HepG2 (cell line): ENCODE results near the gene CAPN12. TPM values are rescaled to one million over a fixed set of nuclear protein-coding genes. Genes with fewer than 3 reads are reported as not detected.

ENCODE experiments used
- ATAC-seq: fragments of 200-7000 bp; cut with Tn5 transposase; 3 replicates; pipeline ENCODE4 v1.9.1; 2020; ENCODE audit warnings: mild to moderate bottlenecking, moderate library complexity
- BruUV-seq: library from RNA; stranded (reverse); fragments of 400-500 nt; replicated peaks from 2 replicates; lab custom pipeline; 2021; lab: Mats Ljungman, UMichigan
- CTCF ChIA-PET: fragments of 300-600 bp; formaldehyde crosslinking; extraction: SDS; loops from one replicate; lab custom pipeline; 2021; ENCODE audit warnings: low total read pairs, inconsistent platforms, low intra/inter-chr PET ratio; lab: Yijun Ruan, JAX
- POLR2A ChIA-PET: fragments of 350-600 bp; sonication (Branson Sonifier 250); formaldehyde crosslinking; loops from one replicate; lab custom pipeline; 2020; ENCODE audit warnings: antibody characterized with exemption, inconsistent platforms; lab: Yijun Ruan, JAX
- DNase-seq: peaks from one replicate; pipeline ENCODE4 v3.0.0-alpha.2; 2015; ENCODE audit warnings: low spot score
- FAIRE-seq: peaks from 3 replicates; lab custom pipeline; 2011; peaks lifted over from hg19 to GRCh38; lab: Jason Lieb, UNC
- H2AFZ ChIP-seq: one replicate; pipeline ENCODE4 v1.6.1; 2011; ENCODE audit warnings: low read length, inconsistent platforms
- H3K27ac ChIP-seq: fragments of 300-600 bp; 3 replicates; pipeline ENCODE4 v1.8.0; 2011; ENCODE audit warnings: mixed run types, mild to moderate bottlenecking, mixed read lengths, low read length, inconsistent platforms; ENCODE audit not compliant: insufficient read depth; ENCODE audit errors: extremely low read length
- H3K27me3 ChIP-seq, 2 experiments: fragments of 200-600 bp in 1 of 2; 2 replicates in 1 of 2; 3 replicates in 1 of 2; pipeline versions ENCODE4 v1.6.0 to v1.8.0; 2011; ENCODE audit warnings: low read length in 2 of 2, mild to moderate bottlenecking in 2 of 2, moderate library complexity in 2 of 2, inconsistent platforms in 1 of 2; ENCODE audit not compliant: insufficient read depth in 2 of 2, control insufficient read depth in 1 of 2
- H3K36me3 ChIP-seq, 2 experiments: fragments of 200-600 bp in 1 of 2; replicated peaks in 1 of 2; 2 replicates in 1 of 2; 3 replicates in 1 of 2; pipeline versions ENCODE4 v1.5.1 to v1.8.0; 2011; ENCODE audit warnings: low read length in 2 of 2, inconsistent platforms in 1 of 2; ENCODE audit not compliant: insufficient read depth in 2 of 2, control insufficient read depth in 1 of 2
- H3K4me1 ChIP-seq: 2 replicates; pipeline ENCODE4 v1.5.1; 2012; ENCODE audit warnings: low read length, inconsistent platforms; ENCODE audit not compliant: insufficient read depth
- H3K4me2 ChIP-seq: 2 replicates; pipeline ENCODE4 v1.6.0; 2011; ENCODE audit warnings: low read depth, low read length, inconsistent platforms
- H3K4me3 ChIP-seq, 3 experiments: fragments of 200-600 bp in 1 of 3; sonication (generic), shearing (Covaris generic) in 1 of 3; replicated peaks in 1 of 3; 2 replicates each; pipeline ENCODE4 v1.5.1; 2011 to 2016; ENCODE audit warnings: low read length in 3 of 3, inconsistent platforms in 2 of 3, low read depth in 2 of 3, mild to moderate bottlenecking in 2 of 3, control low read depth in 1 of 3, mixed read lengths in 1 of 3; ENCODE audit not compliant: insufficient read depth in 1 of 3
- H3K79me2 ChIP-seq: one replicate; pipeline ENCODE4 v1.6.1; 2011; ENCODE audit warnings: low read length, inconsistent platforms; ENCODE audit not compliant: insufficient read depth
- H3K9ac ChIP-seq: 2 replicates; pipeline ENCODE4 v1.6.0; 2011; ENCODE audit warnings: mild to moderate bottlenecking, low read depth, low read length, inconsistent platforms; ENCODE audit not compliant: insufficient read depth
- H3K9me3 ChIP-seq: 2 replicates; pipeline ENCODE4 v1.5.1; 2012; ENCODE audit warnings: mild to moderate bottlenecking, low read length
- H4K20me1 ChIP-seq: 2 replicates; pipeline ENCODE4 v1.6.0; 2011; ENCODE audit warnings: inconsistent platforms, mild to moderate bottlenecking, low read length, moderate library complexity; ENCODE audit not compliant: insufficient read depth
- AGO2 ChIP-seq: fragments of 200-400 bp; formaldehyde crosslinking; optimal IDR thresholded peaks from 2 replicates; pipeline ENCODE3; 2017; ENCODE audit warnings: mild to moderate bottlenecking, low read depth, low read length, moderate library complexity
- ARNT2 ChIP-seq: sonication (generic); formaldehyde crosslinking; IDR thresholded peaks from 2 replicates; pipeline ENCODE4 v1.8.0; 2022; ENCODE audit warnings: mild to moderate bottlenecking, low read depth, missing genetic modification reagents, moderate library complexity
- POLR2A ChIP-seq, 2 experiments: IDR thresholded peaks; 2 replicates each; pipeline ENCODE4 v1.6.1; 2011; ENCODE audit warnings: low read depth in 2 of 2, low read length in 2 of 2, mild to moderate bottlenecking in 1 of 2, moderate library complexity in 1 of 2; ENCODE audit not compliant: insufficient read depth in 1 of 2
- RBM22 ChIP-seq: fragments of 200-400 bp; formaldehyde crosslinking; optimal IDR thresholded peaks from 2 replicates; pipeline ENCODE3; 2017; ENCODE audit warnings: mild to moderate bottlenecking, low read length, moderate library complexity
- ZBTB38 ChIP-seq: sonication (generic); formaldehyde crosslinking; IDR thresholded peaks from 2 replicates; pipeline ENCODE4 v1.5.1; 2020; ENCODE audit warnings: mild to moderate bottlenecking, missing genetic modification reagents
- ZNF143 ChIP-seq: sonication (generic); formaldehyde crosslinking; IDR thresholded peaks from 2 replicates; pipeline ENCODE4 v1.4.0; 2020; ENCODE audit warnings: missing genetic modification reagents
- ZNF354B ChIP-seq: sonication (generic); formaldehyde crosslinking; IDR thresholded peaks from 2 replicates; pipeline ENCODE4 v1.8.0; 2022; ENCODE audit warnings: mild to moderate bottlenecking, missing genetic modification reagents
- ZNF768 ChIP-seq: sonication (generic); formaldehyde crosslinking; IDR thresholded peaks from 2 replicates; pipeline ENCODE4 v1.4.0; 2020; ENCODE audit warnings: missing genetic modification reagents
- WGBS: methylation state at CpG from one replicate; pipeline ENCODE4 v1.1.6; 2017; ENCODE audit warnings: low lambda C conversion rate; 5-methylcytosine and 5-hydroxymethylcytosine counted together
- in situ Hi-C: cut with HindIII; loops from 2 replicates; pipeline ENCODE4 v1.10.0; 2017; ENCODE audit warnings: low pct_unique_long_range_greater_than_20kb; ENCODE audit not compliant: extremely low pct_ligation_motif_present
- intact Hi-C: fragments of 100-400 bp; cut with micrococcal nuclease; formaldehyde crosslinking; loops from one replicate; pipeline ENCODE4 v1.10.0; 2022; ENCODE audit not compliant: unreplicated experiment
- polyA plus RNA-seq, 8 experiments: library from polyadenylated mRNA; depleted of rRNA in 3 of 8; stranded (reverse) in 7 of 8; unstranded in 1 of 8; fragments of >200 nt; fragmentation: Illumina TruSeq in 4 of 8; extraction: Trizol in 4 of 8; gene quantifications; 2 replicates each; pipeline versions ENCODE4 v1.2.1 to v1.2.3, GENCODE V29; 2011 to 2016; ENCODE audit warnings: low read depth in 4 of 8, missing spikeins in 1 of 8, mixed read lengths in 1 of 8; ENCODE audit not compliant: insufficient read depth in 1 of 8
- total RNA-seq, 5 experiments: library from RNA; depleted of rRNA; stranded (reverse); fragments of >200 nt; fragmentation: Illumina TruSeq; extraction: Trizol; gene quantifications; 2 replicates each; pipeline ENCODE4 v1.2.3, GENCODE V29; 2016; ENCODE audit warnings: low read depth in 1 of 5

The CAPN12 gene
- total and polyA plus RNA-seq, 2 of the 13 experiments (the other 11 are each of a cell fraction or from before 2014, with no cell fraction given) = 1.6 to 13.6 TPM

DNA sequence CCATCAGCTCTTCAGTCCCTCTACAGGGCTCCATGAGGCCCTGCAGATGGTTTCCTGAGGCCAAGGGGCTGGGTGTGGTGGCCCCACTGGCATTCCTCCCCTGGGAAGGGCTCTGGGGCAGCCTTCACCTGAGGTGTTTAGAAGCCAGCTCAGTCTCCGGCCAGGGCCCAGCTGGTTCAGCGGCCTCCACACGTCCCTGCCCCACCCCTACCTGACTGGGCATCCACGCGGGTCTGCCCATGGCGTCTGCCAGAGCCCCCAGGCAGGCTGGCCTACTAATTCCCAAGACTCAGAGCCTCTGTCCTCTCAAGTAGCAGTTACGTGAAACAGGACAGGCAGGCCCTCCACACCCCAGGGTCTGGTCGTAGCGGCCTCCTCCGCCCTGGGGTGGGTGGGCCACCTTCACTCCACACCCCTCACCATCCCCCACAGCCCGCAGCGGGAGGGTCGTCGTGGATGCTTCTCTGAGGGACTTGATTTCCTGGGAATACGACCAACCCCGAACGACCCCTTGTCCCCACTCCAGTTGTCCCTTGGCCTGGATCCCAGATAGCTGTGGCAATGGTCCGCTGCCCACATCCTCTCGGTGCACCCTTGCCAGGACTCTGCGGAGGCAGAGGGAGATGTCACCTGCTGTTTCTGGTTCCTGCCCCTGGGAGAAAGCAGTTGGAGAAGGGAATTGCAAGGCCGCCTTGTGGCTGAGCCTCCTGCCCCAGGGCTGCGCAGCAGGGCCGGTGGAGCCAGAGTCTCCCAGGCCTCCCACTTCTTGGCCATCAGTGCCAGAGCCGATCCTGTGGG, 24.3 kb downstream of the CAPN12 start:
- Histone ChIP-seq H3K9ac (no peak overlapping the region), H3K36me3 (peaks cover 23 to 63% of the 10 kb centered on the region in 2 experiments; a peak in 4 of 5 replicates), H3K4me1 (peaks cover 50% of the 10 kb centered on the region), H2AFZ (no peak overlapping the region), H3K9me3 (no peaks in the 10 kb centered on the region), H3K27ac (peak overlapping the region; percentile 82), H4K20me1 (no peaks in the 10 kb centered on the region), H3K79me2 (no peaks in the 10 kb centered on the region), H3K27me3 (no peaks in the 10 kb centered on the region), H3K4me2 (no peak overlapping the region), H3K4me3 (no peak overlapping the region)
- 91% methylated on average over 16 of the region's 24 CpGs for WGBS
- ChIA-PET CTCF (no interaction called here), POLR2A (interaction anchor here (1.0 to 1.5 kb wide), 5 partner anchors 18 to 129 kb away, joined by 3 to 11 read pairs (median 4); partner anchors contain the start of gene ACTN4)
- DNase-seq = no peak
- BruUV-seq = no TSS peak
- in situ Hi-C loops (no loop called here), intact Hi-C loops (loop anchor here (5.0 kb wide), 1 partner anchor 68 kb away; no protein-coding TSS in a partner anchor)
- no peak for FAIRE-seq
- ATAC-seq = no peak
- TF ChIP-seq AGO2 = peak; percentile 88
- peak; percentile 28; the same call in 1 of the 2 replicates for TF ChIP-seq ZBTB38
- no peak for TF ChIP-seq ZNF354B (CRISPR knock-in tag)
- TF ChIP-seq ZNF768 (CRISPR knock-in tag) = peak; percentile 4; the same call in 1 of the 2 replicates
- TF ChIP-seq ZNF143 (CRISPR knock-in tag) = 0 out of 2 replicates have a peak, but pooled peaks have one; percentile 2
- no peak for TF ChIP-seq ARNT2 (CRISPR knock-in tag)
- peak in 1 of 2 experiments; percentile 9; a peak in 1 of 4 replicates for TF ChIP-seq POLR2A (IDR thresholded peaks at IDR 0.05; ENCODE audit: insufficient read depth in 1 of 2, low read depth in 2 of 2, low read length in 2 of 2)
- TF ChIP-seq RBM22 = peak; percentile 12
- TF ChIP-seq, all 625 proteins: peak for 6
